ENCODE results near the gene UCKL1.
"Not testable (repeated sequence)": the region's sequence is repeated elsewhere in the genome, so short reads cannot be mapped to it uniquely, and the experiment has no call there.

Gene UCKL1

DNA sequence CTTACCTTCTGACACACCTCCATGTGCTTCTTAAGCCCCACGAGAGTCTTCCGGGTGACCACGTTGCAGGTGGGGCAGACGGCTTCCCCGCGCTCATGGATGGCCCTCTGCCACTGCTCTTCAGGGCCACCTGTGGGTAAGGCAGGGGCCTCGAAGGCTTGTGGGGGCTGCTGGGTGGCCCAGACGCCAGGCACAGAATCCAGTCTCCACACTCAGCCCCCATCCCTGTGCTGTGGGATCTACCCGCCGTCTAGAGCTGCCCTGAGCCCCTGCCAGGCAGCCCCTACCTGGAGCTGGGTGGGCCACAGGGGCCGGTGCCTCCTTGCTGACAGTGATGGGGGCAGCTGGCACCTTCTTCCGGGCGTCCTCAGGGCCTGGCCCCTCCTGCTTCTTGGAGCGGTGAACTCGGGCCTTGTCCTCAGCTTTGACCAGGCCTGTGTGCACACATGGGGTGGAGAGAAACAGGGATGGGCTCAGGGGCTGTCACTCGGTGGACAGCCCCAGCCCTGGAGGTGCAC, 7.6 kb upstream of the UCKL1 start:
- H3K4me3 ChIP-seq (ENCODE audit: extremely low read depth, insufficient read depth, low read length, poor library complexity, severe bottlenecking): no peak overlapping the region

DNA sequence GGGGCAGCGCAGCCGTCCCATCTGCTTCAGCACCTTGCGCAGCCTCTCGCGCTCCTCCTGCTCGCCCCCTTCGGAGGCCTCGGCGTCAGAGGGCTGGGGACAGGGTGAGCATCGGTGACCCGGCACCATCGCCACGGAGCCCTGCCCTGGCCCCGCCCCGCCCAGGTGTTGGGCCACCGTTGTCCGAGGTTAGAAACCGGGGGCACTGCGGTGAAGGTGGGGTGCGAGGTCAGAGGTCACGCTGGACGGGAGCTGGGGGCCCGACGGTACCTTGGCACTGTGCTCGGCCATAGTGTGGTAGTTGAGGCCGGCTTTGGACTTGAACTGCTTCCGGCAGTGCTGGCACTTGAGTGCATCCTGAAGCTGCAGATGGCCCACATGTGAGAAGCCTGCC, 7.1 kb upstream of the UCKL1 start:
- Histone ChIP-seq H3K9me3 (ENCODE audit: control insufficient read depth, low read length) (no peaks in the 10 kb centered on the region), H3K4me1 (ENCODE audit: control insufficient read depth, insufficient read depth, low read length, poor library complexity, severe bottlenecking) (no peaks in the 10 kb centered on the region), H3K27ac (ENCODE audit: low read depth, low read length, severe bottlenecking) (no peak overlapping the region), H3K4me3 (ENCODE audit: extremely low read depth, insufficient read depth, low read length, poor library complexity, severe bottlenecking) (no peak overlapping the region), H3K36me3 (ENCODE audit: control insufficient read depth, insufficient read depth, low read length) (peaks cover 63% of the 10 kb centered on the region)
- WGBS, 2 experiments (ENCODE audit: insufficient coverage in 2 of 2): 93 to 99% methylated on average over 13 to 27 of the region's 27 CpGs

More for the DNA sequence above, 7.6 kb upstream of the UCKL1 start:
- H3K9me3 ChIP-seq (ENCODE audit: control insufficient read depth, low read length): no peaks in the 10 kb centered on the region
- WGBS, 2 experiments (ENCODE audit: insufficient coverage in 2 of 2): 93 to 94% methylated on average over 12 to 14 of the region's 16 CpGs
- no peak overlapping the region for H3K27ac ChIP-seq (ENCODE audit: low read depth, low read length, severe bottlenecking)
- H3K4me1 ChIP-seq (ENCODE audit: control insufficient read depth, insufficient read depth, low read length, poor library complexity, severe bottlenecking): peaks cover 2% of the 10 kb centered on the region
- H3K36me3 ChIP-seq (ENCODE audit: control insufficient read depth, insufficient read depth, low read length): peaks cover 62% of the 10 kb centered on the region

DNA sequence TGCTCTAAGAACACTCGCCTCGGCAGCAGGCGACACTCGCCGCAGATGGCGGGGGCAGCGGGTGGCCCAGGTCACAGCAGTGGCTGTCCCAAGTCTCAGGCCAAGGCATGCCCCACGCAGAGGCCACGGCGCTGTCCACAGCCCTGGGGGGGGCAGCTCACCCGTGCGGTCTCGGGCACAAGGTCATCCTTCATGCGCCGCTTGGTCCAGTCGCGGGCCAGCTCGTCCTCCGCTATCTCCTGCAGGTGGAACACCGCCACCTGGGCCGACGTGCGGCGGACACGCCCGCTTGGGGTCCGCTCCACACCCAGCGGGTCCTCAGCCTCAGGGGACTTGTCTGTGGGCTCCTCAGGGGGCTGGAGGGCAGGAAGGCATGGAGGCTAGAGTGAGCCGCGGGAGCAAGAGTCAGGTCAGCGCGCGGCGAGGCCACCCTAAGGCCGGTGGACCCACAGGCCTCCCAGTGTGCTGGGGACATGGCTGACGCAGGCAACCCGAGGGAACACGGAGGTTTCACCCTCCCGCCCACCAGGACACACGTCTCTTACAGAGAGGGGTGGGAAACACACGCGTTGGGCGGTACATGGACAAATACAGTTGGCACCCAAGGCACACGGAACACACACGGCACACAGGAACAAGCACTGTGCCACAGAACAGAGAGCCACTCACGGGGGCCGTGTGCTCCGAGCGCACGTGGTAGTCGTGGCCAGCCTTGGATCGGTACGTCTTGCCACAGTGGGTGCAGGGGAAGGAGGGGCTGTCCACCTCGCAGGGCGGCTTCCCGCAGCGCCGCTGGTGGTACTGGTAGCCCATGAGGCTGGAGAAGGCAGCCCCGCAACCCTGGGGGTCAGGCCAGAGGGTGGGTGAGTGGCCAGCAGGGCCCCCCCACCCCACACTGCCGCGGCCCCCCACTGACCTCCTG, 6.5 kb upstream of the UCKL1 start:
- H3K4me1 ChIP-seq (ENCODE audit: control insufficient read depth, insufficient read depth, low read length, poor library complexity, severe bottlenecking): peaks cover 2% of the 10 kb centered on the region
- no peak overlapping the region for H3K4me3 ChIP-seq (ENCODE audit: extremely low read depth, insufficient read depth, low read length, poor library complexity, severe bottlenecking)
- H3K27ac ChIP-seq (ENCODE audit: low read depth, low read length, severe bottlenecking): no peak overlapping the region
- 97% methylated on average over 53 to 58 of the region's 61 CpGs for WGBS, 2 experiments (ENCODE audit: insufficient coverage in 2 of 2)
- peaks cover 57% of the 10 kb centered on the region for H3K36me3 ChIP-seq (ENCODE audit: control insufficient read depth, insufficient read depth, low read length)
- H3K9me3 ChIP-seq (ENCODE audit: control insufficient read depth, low read length): no peaks in the 10 kb centered on the region

DNA sequence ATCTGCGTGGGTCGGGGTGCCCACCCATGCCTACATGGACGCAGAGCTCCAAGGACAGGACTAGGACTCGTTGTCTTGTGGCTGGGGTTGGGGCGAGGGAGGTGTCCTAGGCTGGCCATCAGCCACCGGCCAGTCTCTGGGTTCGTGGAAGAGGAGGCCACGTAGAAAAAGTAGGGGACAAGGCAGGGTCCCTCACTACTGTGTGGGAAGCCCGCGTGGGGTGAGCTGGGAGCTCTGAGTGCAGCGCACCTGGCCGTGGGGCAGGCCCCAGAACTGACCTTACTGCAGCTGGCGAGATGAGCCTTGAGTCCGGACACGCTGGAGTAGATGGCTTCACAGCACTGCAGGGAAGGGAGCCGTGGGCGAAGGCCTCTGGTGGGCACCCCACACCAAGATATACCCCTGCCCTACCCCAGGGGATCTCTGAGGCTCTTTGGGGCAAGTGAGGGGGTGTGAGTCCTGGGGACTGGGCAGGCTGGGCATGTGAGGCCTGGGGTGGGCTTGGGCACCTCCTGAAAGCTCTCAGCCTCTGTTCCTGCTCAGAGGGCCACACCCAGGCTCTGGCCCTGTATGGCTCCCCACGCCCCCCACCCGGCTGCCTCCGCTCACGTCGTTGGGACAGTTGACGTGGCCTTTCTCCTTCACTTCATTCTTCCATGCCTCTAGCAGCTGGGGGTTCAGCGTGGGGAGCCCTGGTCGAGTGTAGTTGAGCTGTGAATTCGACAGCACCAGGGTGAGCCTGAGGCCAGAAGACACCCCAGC, 5.6 kb upstream of the UCKL1 start:
- Histone ChIP-seq H3K36me3 (ENCODE audit: control insufficient read depth, insufficient read depth, low read length) (peaks cover 50% of the 10 kb centered on the region), H3K27ac (ENCODE audit: low read depth, low read length, severe bottlenecking) (no peak overlapping the region), H3K4me1 (ENCODE audit: control insufficient read depth, insufficient read depth, low read length, poor library complexity, severe bottlenecking) (peaks cover 7% of the 10 kb centered on the region), H3K4me3 (ENCODE audit: extremely low read depth, insufficient read depth, low read length, poor library complexity, severe bottlenecking) (no peak overlapping the region), H3K9me3 (ENCODE audit: control insufficient read depth, low read length) (no peaks in the 10 kb centered on the region)
- WGBS, 2 experiments (ENCODE audit: insufficient coverage in 2 of 2): 94 to 95% methylated on average over 21 to 23 of the region's 26 CpGs

DNA sequence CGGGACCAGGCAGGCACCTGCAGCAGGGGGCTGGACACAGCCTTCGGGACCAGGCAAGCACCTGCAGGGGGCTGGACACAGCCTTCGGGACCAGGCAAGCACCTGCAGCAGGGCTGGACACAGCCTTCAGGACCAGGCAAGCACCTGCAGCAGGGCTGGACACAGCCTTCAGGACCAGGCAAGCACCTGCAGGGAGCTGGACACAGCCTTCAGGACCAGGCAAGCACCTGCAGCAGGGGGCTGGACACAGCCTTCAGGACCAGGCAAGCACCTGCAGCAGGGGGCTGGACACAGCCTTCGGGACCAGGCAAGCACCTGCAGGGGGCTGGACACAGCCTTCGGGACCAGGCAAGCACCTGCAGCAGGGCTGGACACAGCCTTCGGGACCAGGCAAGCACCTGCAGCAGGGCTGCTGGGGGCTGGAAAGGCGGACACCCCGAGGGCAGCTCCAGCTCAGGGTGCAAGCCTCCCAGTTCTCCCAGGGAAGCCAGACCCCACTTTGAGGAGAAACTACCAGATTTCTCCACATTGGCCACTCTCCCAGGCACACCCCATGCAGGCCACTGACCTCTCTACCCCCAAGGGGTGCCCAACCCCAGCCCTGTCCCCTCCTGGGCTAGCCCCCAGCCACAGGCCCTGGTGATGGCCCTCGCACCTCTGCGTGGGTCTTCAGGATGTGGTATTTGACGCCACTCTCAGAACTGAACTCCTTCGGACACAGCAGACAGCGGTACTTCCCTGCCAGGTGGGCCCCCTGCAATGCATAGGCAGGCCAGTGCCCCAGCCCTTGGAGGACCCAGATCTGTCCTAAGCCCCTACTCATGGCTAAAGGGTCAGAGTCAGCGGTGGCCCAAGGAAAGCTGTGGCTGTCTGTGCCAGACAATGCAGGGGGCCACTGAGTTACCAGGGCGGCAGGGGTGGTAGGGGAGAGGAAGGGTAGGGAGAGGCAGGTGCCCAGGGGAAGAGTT, 4.7 kb upstream of the UCKL1 start:
- H3K9me3 ChIP-seq (ENCODE audit: control insufficient read depth, low read length); H3K27ac ChIP-seq (ENCODE audit: low read depth, low read length, severe bottlenecking); H3K4me3 ChIP-seq (ENCODE audit: extremely low read depth, insufficient read depth, low read length, poor library complexity, severe bottlenecking); H3K4me1 ChIP-seq (ENCODE audit: control insufficient read depth, insufficient read depth, low read length, poor library complexity, severe bottlenecking): not testable (repeated sequence)
- 92 to 95% methylated on average over 10 of the region's 15 CpGs for WGBS, 2 experiments (ENCODE audit: insufficient coverage in 2 of 2)
- peaks cover 42% of the 10 kb centered on the region for H3K36me3 ChIP-seq (ENCODE audit: control insufficient read depth, insufficient read depth, low read length)

DNA sequence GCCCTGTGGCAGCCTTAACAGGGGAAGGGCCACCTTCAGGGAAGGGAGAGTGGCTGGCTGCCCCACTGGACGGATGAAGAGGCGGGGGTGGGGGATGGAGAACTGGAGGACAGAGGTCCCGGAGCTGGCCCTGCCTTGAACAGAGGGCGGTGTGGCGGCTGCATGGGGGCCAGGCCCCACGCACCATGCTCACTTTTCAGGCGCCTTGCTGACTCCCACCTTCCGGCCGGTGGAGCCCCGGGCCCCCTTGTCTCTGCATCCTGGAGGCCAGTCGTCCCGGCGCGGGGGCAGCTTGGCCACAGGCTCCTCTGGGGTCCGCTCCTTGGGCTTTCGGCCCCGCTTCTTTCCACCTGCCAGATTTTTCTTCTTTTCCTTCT, 3.5 kb upstream of the UCKL1 start:
- peaks cover 13% of the 10 kb centered on the region for H3K4me1 ChIP-seq (ENCODE audit: control insufficient read depth, insufficient read depth, low read length, poor library complexity, severe bottlenecking)
- no peak overlapping the region for H3K4me3 ChIP-seq (ENCODE audit: extremely low read depth, insufficient read depth, low read length, poor library complexity, severe bottlenecking)
- peaks cover 41% of the 10 kb centered on the region for H3K36me3 ChIP-seq (ENCODE audit: control insufficient read depth, insufficient read depth, low read length)
- no peak overlapping the region for H3K27ac ChIP-seq (ENCODE audit: low read depth, low read length, severe bottlenecking)
- H3K9me3 ChIP-seq (ENCODE audit: control insufficient read depth, low read length): no peaks in the 10 kb centered on the region
- 83 to 88% methylated on average over 11 to 14 of the region's 17 CpGs for WGBS, 2 experiments (ENCODE audit: insufficient coverage in 2 of 2)

DNA sequence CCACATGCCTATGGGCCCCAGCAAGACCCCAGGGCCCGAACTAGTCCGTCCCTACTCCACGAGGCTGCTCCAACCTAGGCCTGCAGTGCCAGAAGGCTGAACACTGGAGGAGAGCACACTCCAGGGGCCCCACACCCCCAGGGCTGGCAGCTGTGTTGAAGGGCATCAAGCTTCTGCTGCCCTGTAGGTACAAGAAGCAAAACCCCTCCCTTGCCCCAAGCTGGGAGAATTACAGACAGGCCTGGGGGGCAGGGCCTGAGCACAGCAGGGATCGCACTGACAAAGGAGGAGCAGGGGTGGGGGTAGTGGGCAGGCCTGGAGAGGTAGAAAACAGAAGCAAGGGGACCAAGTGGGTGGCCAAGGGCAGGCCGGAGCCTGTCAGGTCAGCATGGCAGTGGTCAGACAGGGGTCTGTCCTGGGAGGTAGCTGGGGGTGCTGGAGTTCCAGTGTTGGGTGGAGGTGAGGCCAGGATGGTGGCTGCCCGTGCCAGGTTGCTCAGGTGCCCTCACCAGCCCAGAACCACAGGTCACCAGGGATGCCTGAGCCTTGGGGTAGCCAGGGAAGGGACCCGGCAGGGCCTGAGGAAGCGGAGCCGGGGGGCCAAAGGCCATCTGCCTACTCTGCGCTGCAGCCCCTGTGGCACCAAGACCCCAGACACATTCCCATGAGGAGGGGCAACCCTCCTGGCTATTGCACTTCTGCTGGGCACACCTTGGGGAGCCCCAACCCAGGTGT, 2.9 kb upstream of the UCKL1 start:
- peaks cover 41% of the 10 kb centered on the region for H3K36me3 ChIP-seq (ENCODE audit: control insufficient read depth, insufficient read depth, low read length)
- WGBS, 2 experiments (ENCODE audit: insufficient coverage in 2 of 2): 67 to 74% methylated on average over 6 to 9 of the region's 10 CpGs
- peaks cover 18% of the 10 kb centered on the region for H3K4me1 ChIP-seq (ENCODE audit: control insufficient read depth, insufficient read depth, low read length, poor library complexity, severe bottlenecking)
- H3K27ac ChIP-seq (ENCODE audit: low read depth, low read length, severe bottlenecking): no peak overlapping the region
- no peak overlapping the region for H3K4me3 ChIP-seq (ENCODE audit: extremely low read depth, insufficient read depth, low read length, poor library complexity, severe bottlenecking)
- no peaks in the 10 kb centered on the region for H3K9me3 ChIP-seq (ENCODE audit: control insufficient read depth, low read length)

DNA sequence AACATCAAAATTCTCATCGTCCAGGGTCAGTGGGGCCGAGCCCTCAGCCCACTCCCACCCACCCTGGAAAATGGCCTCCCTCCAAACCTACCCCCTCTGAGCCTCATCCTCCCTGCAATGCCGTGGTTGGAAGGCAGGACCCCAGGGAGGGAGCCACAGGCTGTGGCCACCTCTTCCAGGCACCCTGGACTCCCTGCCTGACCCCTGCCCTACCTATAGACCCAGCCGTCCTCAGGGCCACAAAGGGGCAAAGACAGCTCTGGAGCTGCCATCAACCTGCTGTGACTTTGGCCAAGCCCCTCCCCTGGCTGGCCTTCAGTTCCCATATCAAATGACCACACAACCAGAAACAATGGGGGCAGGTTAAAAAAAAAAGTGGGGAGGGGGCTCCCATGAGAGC, 2.3 kb upstream of the UCKL1 start:
- H3K36me3 ChIP-seq (ENCODE audit: control insufficient read depth, insufficient read depth, low read length): peaks cover 37% of the 10 kb centered on the region
- WGBS, 2 experiments (ENCODE audit: insufficient coverage in 2 of 2): 76 to 84% methylated on average over 3 of the region's 4 CpGs
- no peaks in the 10 kb centered on the region for H3K9me3 ChIP-seq (ENCODE audit: control insufficient read depth, low read length)
- no peak overlapping the region for H3K4me3 ChIP-seq (ENCODE audit: extremely low read depth, insufficient read depth, low read length, poor library complexity, severe bottlenecking)
- peaks cover 21% of the 10 kb centered on the region for H3K4me1 ChIP-seq (ENCODE audit: control insufficient read depth, insufficient read depth, low read length, poor library complexity, severe bottlenecking)
- H3K27ac ChIP-seq (ENCODE audit: low read depth, low read length, severe bottlenecking): no peak overlapping the region

DNA sequence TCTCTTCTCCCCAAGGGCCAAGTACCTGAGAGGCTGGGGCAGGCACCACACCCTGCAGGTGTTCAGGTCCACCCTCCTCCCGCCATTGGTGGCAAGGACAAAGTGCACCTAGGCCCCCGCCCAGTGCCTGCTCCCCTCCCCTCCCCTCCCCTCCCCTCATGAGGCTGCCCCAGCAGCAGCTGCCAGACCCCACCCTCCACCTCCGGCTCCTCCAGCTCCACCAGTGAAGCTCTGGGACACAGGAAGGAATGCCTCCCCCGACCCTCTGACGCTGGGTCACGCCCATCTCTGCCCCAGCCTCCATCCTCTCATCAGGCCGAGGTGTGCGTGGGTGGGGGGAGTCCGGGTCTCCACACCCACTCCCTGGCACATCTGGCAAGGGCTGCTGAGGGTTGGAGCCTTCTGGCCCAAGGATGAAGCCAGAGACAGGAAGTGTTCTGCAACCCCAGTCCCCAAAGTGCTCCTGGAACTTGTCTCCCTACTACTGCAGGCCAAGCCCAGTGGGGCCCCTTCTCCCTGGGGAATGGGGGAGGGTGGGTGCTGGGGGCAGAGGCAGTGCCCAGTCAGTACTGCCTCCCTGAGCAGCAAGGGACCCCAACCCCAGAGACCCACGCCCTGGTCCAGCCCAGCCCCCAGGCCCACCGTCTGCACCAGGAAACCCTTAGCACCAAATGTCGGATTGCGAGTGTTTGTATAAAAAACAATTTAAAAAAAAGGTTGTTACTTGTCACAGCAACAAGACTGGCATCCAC, 1.6 kb upstream of the UCKL1 start:
- H3K9me3 ChIP-seq (ENCODE audit: control insufficient read depth, low read length): no peaks in the 10 kb centered on the region
- H3K4me1 ChIP-seq (ENCODE audit: control insufficient read depth, insufficient read depth, low read length, poor library complexity, severe bottlenecking): peaks cover 21% of the 10 kb centered on the region
- WGBS, 2 experiments (ENCODE audit: insufficient coverage in 2 of 2): 50 to 51% methylated on average over 1 to 11 of the region's 13 CpGs
- peaks cover 33% of the 10 kb centered on the region for H3K36me3 ChIP-seq (ENCODE audit: control insufficient read depth, insufficient read depth, low read length)
- peak overlapping the region; percentile 79 for H3K27ac ChIP-seq (ENCODE audit: low read depth, low read length, severe bottlenecking)
- no peak overlapping the region for H3K4me3 ChIP-seq (ENCODE audit: extremely low read depth, insufficient read depth, low read length, poor library complexity, severe bottlenecking)

Data from mesodermal cell (in vitro differentiated cells).